ENCODE data around the gene ZNF253.
A peak's percentile ranks its signal among the peaks of the same experiment; 100 is the strongest.
"Not testable (repeated sequence)": the region's sequence is repeated elsewhere in the genome, so short reads cannot be mapped to it uniquely, and the experiment has no call there.

Gene ZNF253

DNA sequence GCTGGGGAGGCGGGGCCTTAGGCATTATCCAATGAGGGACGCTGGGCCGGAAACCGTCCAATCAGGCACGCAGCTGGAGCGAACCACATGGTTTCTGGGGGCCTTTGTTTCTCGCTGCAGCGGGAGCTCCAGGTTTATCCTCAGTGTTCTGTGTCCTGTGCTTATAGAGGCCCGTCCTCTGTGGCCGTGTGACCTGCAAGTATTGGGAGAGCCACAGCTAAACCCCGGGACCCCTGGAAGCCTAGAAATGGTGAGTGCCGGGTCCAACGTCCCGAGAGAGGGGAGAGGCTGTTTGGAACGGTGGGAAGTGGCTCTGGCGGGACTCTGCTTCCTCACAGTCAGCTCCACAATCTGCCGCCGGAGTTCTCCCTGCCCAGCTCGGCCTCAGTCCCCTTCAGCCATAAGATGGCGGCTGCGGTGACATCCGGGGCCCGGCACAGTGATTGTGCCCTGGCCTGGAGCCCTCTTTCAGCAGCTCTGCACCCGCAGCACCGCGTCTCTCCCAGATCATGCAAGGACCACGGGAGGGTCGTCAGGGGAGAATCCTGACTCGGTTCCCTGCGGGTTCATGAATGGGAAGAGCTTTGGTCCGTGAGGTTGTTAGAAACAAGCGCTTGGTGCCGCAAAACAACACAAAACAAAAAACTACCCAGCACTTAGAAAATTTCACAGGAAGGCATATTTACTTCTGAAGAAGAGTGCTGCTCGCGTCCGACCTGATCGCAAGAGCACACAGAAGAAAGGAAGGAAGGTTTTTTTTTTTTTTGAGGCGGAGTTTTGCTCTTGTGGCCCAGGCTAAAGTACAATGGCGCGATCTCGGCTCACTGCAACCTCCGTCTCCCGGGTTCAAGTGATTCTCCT, at the start of gene ZNF253:
ZNF253 (plus strand) TSS at position 133 of the 861 bp plus-strand sequence; CDS start at position 248, 115 bp downstream.
- DNase-seq (ENCODE audit: low spot score): peak; percentile 97

DNA sequence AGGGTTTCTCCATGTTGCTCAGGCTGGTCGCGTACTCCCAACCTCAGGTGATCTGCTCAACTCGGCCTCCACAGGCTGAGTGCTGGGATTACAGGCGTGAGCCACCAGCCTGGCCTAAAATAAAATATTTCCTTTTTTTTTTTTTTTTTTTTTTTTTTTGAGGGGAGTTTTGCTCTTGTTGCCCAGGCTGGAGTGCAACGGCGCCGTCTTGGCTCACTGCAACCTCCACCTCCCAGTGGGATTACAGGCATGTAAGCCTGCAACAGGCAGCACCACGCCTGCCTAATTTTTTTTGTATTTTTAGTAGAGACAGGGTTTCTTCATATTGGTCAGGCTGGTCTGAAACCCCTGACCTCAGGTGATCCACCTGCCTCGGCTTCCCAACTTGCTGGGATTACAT, 49.0 kb upstream of the ZNF253 start:
- DNase-seq (ENCODE audit: low spot score): no peak

DNA sequence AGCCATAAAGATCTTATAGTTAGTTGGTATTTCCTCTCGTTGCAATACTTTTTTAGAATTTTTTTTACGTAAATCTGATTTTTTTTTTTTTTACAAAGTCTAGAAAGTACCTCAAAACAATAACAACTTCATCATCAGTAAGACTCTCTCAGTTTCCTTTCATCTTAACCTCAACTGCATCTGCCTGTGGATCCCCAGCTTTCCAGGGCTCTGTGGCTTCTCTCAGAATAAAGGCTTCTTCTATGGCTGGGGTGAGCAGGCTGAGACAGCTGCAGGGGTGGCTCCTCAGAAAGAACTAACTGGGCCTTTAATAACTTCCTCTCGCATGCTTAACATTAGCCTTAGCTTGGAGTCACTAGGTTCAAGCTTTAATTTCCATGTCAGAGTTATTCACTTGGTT, 48.3 kb upstream of the ZNF253 start:
- DNase-seq (ENCODE audit: low spot score): no peak

DNA sequence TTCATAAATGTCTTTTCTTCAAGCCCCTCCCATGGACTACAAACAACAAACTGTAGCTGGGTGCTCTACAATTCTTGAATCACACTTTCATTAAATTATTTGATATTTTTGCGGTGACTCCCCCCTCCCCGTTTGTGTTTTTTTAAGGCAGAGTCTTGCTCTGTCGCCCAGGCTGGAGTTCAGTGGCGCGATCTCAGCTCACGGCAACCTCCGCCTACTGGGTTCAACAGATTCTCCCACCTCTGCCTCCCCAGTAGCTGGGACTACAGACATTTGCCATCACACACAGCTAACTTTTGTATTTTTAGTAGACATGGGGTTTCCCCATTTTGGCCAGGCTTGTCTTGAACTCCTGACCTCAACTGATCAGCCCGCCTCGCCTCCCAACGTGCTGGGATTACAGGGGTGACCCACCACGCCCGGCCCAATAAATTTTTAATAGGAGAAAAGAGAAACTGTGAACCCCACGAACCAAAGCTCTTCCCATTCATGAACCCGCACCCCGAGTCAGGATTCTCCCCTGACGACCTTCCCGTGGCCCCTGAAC, 44.8 kb upstream of the ZNF253 start:
- DNase-seq (ENCODE audit: low spot score): no peak

DNA sequence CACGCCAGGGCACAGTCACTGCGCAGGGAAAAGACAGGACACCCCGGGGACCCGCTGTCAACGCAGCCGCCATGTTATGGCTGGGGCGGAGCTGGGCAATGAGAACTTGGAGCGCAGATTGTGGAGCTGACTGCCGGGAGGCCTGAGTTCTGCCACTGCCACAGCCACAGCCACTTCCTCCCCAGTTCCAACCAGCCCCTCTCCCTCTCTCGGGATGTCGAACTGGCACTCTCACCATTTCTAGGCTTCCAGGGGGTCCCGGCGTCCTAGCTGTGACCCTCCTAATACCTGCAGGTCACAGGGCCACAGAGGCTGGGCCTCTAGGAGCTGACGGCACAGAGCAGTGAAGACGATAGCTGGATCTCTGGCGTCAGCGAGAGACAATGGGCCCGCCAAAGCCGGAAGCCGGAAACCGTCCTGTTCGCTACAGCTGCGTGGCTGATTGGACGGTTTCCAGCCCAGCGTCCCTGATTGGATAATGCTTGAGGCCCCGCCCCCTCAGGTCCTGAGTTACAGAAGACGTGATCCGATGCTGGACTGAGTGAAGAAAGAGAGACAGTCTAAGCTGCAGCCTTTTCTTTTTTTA, 44.2 kb upstream of the ZNF253 start, which contains the start of gene ZNF506:
ZNF506 (minus strand) TSS at position 385 of the 586 bp plus-strand sequence; CDS start at position 238, 147 bp downstream.
- peak; percentile 95 for DNase-seq (ENCODE audit: low spot score)

DNA sequence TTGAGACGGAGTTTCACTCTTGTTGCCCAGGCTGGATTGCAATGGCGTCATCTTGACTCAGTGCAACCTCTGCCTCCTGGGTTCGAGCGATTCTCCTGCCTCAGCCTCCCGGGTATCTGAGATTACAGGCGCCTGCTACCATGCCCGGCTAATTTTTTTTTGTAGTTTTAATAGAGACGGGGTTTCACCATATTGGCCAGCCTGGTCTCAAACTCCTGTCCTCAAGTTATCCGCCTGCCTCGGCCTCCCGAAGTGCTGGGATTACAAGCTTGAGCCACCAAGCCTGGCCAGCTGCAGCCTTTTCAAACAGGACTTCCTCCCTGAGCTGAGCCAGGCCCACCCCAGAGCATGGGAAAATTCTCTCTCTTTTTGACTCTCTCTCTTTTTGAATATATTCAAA, 43.7 kb upstream of the ZNF253 start:
- DNase-seq (ENCODE audit: low spot score): not testable (repeated sequence)

DNA sequence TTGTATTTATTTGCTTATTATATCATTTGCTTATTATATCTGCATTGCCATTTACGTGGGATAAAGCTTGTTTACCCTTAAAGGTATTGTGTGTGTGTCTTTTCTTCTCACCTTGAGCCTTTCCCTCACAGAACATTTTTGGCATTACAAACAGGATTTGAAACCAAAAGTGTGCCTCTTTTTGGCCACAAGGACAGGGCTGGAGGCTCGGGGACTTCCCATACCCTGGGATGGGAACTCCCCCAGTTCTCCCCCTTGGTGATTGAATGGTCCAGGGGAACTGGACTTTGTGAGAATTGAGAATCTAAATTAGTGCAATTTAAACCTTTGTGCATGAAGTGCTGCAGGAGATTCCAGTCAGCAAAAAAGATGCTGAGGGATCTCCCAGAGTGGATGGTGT, 41.8 kb upstream of the ZNF253 start:
- DNase-seq (ENCODE audit: low spot score): no peak

DNA sequence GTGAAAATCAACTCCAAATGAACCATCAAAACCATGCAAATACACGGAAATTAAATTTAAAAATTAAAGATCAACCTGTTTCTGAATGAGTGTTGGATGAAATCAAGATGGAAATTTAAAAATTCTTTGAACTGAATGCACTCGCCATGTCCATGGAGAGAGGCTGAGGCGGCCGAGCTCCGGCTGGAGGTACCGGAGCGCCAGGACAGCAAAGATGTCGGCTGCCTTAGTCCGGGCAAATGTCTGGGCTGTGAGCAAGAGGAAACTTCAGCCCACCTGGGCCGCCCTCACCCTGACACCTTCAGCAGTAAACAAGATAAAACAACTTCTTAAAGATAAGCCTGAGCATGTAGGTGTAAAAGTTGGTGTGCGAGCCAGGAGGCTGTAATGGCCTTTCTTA, 38.8 kb upstream of the ZNF253 start:
- DNase-seq (ENCODE audit: low spot score): no peak

DNA sequence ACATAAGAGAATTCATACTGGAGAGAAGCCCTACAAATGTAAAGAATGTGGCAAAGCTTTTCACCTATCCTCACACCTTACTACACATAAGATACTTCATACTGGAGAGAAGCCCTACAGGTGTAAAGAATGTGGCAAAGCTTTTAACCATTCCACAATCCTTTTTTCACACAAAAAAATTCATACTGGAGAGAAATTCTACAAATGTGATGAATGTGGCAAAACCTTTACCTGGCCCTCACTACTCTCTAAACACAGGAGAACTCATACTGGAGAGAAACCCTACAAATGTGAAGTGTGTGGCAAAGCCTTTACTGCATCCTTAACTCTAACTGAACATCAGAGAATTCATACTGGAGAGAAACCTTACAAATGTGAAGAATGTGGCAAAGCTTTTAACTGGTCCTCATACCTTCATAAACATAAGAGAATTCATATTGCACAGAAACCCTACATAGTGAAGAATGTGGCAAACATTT, 30.1 kb upstream of the ZNF253 start:
- no peak for DNase-seq (ENCODE audit: low spot score)

DNA sequence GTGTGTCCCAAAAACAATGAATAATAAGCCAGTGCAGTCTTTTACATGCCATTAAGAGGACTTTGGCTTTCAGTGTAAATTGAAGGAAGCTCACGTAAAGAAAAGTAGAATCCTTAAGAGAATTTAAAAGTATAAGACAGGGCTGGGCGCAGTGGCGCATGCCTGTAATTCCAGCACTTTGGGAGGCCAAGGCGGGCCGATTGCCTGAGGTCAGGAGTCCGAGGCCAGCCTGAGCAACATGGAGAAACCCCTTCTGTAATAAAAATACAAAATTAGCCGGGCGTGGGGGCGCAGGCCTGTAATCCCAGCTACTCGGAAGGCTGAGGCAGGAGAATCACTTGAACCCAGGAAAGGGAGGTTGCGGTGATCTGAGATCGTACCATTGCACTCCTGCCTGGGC, 17.9 kb upstream of the ZNF253 start:
- DNase-seq (ENCODE audit: low spot score): no peak

DNA sequence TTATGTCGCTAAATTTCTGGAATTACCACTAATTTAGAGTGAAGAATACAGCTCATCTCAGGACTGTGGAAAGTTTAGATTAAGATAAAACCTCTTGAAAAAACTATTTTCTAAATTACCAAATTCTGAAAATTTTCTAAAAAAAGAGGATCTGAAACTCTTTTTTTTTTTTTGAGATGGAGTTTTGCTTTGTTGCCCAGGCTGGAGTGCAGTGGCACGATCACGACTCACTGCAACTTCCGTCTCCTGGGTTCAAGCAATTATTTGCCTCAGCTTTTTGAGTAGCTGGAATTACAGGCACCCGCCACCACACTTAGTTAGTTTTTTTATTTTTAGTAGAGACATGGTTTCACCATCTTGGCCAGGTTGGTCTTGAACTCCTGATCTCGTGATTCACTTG, 16.6 kb upstream of the ZNF253 start:
- no peak for DNase-seq (ENCODE audit: low spot score)

DNA sequence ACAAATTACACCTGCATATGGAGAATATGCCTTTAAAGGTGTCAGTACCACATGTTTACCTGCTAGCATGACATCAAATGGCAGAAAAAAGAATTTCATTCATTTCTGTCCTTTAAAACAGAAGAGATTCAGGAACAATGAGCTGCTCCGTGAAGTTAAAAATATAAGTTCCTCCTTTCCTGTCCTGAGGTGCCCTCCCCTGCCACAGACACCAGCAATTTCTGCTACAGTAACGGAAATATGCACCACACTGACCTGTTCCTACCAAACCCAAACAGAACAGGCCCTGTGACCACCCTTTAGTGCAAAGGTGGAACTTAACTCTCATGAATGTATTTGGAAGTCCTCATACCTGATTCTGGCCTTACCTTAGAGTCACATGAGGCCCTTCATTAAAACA, 13.9 kb upstream of the ZNF253 start:
- not testable (repeated sequence) for DNase-seq (ENCODE audit: low spot score)

DNA sequence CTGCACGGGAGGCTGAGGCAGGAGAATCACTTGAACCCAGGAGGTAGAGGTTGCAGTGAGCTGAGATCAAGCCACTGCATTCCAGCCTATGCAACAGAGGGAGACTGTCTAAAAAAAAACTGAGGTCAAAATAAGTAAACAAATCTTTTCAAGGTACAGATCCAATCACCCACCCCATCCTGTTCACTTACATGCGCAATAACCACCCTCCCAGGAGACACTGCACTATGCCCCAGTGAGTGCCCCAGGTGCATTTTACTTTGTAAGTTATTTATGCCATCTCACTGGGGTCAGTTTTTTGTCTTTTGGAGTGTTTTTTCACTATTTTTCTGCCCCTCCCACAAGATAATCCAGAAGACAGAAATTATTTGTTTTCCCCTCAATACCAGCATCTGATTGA, 6.9 kb upstream of the ZNF253 start:
- DNase-seq (ENCODE audit: low spot score): no peak

DNA sequence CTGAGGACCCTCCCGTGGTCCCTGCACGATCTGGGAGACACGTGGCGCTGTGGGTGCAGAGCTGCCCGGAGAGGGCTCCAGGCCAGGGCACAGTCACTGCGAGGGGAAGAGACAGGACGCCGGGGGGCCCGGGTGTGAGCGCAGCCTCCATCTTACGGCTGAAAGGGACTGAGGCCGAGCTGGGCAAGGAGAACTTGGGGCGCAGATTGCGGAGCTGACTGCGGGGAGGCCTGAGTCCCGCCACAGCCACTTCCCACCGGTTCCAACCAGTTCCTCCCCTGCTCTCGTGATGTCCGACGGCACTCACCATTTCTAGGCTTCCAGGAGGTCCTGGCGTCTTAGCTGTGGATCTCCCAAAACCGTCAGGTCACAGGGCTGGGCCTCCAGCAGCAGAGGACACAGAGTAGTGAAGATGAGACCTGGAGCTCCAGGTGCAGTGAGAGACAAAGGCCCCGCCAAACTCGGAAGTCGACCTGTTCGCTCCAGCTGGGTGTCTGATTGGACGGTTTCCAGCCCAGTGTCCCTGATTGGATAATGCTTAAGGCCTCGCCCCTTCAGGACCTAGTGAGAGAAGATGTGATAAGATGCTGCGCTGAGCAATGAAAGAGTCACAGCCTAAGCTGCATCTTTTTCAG, 4.8 kb upstream of the ZNF253 start:
- no peak for DNase-seq (ENCODE audit: low spot score)

DNA sequence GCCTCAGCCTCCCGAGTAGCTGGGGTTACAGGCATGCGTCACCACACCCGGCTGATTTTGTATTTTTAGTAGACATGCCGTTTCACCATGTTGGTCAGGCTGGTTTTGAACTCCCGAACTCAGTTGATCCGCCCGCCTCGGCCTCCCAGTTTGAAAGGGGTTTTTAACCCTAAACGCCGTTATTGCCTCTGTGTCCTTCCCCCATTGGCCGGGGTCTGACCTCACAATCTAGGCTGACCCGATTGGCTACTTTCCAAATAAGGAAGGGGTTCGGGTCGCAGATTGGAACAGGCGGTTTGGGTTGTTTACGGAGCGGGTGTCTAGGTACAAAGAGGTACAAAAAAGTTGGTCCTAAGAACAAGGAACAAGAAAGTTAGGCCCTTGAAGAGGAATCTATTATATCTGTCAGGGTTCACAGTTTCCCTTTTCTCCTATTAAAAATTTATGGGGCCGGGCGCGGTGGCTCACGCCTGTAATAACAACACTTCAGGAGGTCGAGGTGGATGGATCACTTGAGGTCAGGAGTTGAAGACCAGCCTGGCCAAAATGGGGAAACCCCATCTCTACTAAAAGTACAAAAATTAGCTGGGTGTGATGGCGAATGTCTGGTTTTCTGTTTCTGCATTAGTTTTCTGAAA, 1.0 kb downstream of the ZNF253 start:
- DNase-seq (ENCODE audit: low spot score): peak; percentile 2

DNA sequence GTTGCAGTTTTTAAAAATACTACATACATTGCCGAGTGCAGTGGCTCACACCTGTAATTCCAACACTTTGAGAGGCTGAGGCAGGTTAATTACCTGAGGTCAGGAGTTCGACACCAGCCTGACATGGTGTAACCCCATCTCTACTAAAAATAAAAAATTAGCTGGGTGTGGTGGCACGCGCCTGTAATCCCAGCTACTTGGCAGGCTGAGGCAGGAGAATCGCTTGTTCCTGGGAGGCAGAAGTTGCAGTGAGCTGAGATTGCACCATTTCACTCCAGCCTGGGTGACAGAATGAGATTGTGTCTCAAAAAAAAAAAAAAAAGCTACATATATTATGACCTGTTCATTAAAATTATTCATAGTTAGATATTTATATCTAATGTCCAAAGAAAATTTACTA, 4.4 kb downstream of the ZNF253 start:
- not testable (repeated sequence) for DNase-seq (ENCODE audit: low spot score)

DNA sequence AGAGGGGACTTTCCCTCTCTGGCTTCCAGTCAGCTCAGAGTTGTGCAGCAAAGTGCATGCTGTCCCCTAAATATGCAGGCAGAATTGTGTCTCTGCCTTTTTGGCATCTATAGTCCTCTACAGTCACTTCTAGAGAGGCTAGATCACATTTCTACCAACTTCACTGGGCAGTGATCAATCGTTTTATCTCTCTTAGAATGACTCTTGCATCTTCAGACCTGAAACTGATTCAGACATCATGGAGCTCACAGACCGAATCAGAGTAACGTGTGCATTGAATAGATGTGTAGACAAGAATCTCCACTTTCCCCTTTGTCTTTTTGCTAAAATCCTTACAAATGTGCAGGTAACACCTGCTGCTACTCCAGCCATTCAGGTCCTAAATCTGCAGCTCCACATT, 6.2 kb downstream of the ZNF253 start:
- DNase-seq (ENCODE audit: low spot score): no peak

DNA sequence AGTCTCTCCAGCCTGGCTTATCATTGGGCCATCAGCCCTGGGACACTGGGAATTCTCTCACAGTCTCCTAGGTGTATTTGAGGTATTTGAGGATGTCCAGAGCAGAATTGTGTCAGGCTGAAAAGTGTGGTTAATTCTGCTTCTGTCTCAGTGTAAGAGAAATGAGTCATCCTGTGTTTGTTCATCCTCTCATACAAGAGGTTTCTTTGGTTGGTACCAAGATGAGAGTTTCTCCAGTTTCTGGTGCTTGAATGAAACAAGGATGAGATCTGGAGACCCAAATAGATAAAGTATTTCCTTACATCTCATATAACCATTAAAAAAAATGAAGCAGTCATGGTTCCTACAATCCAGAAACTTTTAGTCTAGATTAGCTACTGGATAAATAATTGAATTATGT, 7.7 kb downstream of the ZNF253 start:
- DNase-seq (ENCODE audit: low spot score): no peak

DNA sequence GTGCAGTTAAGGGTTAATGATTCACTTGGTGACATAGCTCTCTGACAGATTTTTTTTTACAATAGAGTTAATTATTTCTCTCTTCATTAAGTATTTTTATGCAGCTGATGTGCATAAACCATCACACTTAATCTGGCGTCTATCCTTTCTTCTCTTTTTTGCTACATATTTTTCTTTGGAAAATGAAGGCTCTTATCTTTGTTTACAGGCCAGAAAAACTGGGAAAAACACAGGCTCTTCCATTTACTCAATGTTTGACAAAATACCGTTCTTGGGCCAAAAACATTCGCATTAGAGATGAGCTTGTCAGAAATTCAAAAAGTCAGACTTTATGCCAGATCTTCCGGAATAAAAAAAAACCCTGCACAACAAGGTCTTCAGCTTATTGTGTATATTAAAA, 12.0 kb downstream of the ZNF253 start:
- DNase-seq (ENCODE audit: low spot score): no peak

DNA sequence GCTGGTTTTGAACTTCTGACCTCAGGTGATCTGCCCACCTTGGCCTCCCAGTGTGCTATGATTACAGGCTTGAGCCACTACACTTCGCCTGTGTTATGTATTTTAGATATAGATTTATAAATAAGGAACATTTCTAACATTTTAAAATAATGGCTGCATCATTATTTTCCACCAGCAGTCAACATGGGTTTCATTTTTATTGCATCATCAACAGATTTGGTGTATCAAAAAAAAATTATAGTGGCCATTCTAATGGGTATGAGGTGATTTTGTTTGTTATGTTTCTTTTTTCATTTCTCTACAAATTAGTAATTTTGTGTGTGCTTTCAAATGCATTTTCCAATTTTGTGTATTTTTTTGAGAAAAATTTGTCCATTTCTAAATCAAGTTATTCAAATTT, 18.9 kb downstream of the ZNF253 start:
- no peak for DNase-seq (ENCODE audit: low spot score)

DNA sequence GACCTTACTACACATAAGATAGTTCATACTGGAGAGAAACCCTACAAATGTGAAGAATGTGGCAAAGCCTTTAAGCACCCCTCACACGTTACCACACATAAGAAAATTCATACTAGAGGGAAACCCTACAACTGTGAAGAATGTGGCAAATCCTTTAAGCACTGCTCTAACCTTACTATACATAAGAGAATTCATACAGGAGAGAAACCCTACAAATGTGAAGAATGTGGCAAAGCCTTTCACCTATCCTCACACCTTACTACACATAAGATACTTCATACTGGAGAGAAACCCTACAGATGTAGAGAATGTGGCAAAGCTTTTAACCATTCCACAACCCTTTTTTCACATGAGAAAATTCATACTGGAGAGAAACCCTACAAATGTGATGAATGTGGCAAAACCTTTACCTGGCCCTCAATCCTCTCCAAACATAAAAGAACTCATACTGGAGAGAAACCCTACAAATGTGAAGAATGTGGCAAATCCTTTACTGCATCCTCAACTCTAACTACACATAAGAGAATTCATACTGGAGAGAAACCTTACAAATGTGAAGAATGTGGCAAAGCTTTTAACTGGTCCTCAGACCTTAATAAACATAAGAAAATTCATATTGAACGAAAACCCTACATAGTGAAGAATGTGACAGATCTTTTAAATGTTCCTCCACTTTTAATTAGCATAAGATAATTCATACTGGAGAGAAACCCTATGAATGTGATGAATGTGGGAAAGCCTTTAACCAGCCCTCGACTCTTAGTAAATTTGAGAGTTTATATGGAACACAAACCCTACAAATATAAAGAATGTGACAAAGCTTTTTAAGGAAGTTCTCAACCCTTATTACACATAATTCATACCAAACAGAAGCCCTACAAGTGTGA, 26.6 kb downstream of the ZNF253 start:
- not testable (repeated sequence) for DNase-seq (ENCODE audit: low spot score)
